GM21717 (cell line): ENCODE results near the gene ARMH1.
A peak's percentile ranks its signal among the peaks of the same experiment; 100 is the strongest.
"Not testable (repeated sequence)": the region's sequence is repeated elsewhere in the genome, so short reads cannot be mapped to it uniquely, and the experiment has no call there.

Experiments used
- ATAC-seq: cut with Tn5 transposase; IDR thresholded peaks from one replicate; pipeline ENCODE4 v1.9.1; 2021; ENCODE audit warnings: mild to moderate bottlenecking, moderate library complexity; ENCODE audit not compliant: unreplicated experiment

The ARMH1 gene

DNA sequence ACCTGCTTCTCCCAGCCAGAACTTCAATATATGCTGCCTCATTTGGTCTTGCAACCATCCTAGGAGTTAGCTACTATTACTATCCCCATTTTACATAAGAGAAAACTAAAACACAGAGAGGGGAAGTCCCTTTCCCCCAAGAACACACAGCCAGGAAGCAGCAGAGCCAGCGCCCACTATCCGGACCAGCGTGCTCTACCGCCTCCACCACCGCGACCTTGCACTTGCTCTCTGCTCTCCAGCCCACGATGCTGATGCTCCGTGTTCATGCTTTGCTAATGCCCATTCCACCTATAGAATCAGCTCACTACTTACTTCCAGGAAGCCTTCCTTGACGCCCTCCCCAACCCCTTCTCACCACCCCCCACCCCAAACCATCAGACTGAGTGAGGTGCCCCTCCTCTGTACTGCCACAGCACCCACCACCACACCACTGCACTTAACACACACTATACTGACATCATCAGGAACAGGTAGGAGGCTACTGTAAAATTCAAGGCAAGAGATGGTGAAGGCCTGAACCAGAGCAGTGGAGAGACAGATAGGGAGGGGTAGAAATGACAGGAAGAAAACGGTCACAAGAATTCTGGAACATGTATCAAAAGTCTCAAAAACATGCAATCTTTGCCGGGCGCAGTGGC is 9.7 kb upstream of the ARMH1 start:
- ATAC-seq: no peak

DNA sequence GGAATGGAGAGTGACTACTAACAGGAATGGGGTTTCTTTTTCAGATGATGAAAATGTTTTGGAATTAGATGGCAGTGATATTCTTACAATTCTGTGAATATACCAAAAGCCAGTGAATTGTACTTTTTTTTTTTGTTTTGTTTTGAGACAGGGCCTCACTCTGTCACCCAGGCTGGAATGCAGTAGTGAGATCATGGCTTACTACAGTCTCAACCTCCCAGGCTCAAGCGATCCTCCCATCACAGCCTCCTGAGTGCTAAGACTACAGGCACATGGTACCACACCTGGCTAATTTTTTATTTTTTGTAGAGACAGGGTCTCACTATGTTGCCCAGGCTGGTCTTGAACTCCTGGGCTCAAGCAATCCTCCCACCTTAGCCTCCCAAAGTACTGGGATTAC is 7.8 kb upstream of the ARMH1 start:
- not testable (repeated sequence) for ATAC-seq

DNA sequence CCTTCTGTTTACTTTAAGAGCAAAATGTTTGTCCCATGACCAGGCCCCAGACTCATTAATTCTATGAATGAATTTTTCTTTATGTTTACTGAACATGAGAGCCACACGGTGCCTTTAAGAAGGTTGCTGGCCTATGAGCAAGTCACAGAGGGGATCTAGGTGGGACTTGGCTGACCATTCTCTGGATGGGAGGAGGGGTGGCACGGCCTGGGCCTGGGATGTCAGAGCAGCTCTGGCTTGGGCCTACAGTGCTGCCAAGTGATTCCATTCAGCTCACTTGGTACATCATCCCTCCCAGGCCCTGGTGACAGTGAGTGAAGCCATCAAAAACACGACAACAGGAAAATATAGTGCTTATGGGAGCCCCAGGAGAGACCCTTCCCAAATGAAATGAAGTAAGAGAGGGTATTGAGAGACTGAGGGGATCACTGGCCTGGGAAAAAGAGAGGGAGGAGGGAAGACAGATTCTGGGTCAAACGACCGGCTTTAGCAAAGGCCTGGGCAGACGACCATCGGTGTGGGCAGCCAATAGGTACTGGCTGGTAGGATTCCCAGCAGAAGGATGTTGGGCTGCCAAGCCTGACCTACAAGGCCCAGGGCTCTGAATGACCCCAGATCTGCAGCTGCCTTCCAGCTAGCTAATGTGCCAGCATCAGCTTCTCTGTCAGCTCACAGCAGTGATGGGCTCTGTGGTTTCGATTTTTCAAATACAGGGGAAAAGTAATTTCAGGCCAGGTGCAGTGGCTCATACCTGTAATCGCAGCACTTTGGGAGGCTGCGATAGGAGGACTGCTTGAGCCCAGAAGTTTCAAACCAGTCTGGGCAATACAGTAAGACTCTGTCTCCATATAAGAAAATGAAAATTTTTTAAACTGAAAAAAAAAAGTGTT is 3.5 kb upstream of the ARMH1 start:
- no peak for ATAC-seq

DNA sequence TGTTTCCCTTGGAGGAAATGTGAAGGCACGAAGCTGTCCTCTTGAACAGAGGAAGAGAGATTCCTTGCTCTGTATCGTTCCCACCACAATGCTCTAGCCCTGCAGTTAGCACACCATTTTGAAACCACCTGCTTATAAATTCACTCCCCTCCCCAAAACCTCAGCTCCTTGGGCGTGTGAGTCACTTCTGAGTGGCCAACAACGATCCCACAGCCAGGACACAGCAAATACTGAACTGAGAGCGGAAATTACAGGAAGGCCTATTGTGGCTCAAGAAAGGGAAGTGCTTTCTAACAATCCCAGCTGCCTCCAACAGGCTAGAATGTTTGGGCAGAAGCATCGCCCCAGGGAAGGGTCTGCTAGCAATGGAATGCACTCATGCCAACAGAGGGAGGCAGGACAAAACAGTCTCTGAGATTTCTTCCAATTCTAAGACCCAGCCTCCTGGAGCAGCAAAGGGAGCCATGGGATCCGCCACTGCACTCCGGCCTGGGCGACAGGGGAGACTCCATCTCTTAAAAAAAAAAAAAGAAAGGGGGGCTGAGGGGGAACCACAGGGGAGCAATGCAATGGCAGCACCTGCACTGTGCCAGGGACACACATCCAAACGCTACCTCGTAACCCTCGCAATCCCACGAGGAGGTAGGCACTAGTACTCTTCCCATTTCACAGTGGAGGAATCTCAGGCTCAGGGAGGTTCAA is 2.1 kb upstream of the ARMH1 start:
- no peak for ATAC-seq

DNA sequence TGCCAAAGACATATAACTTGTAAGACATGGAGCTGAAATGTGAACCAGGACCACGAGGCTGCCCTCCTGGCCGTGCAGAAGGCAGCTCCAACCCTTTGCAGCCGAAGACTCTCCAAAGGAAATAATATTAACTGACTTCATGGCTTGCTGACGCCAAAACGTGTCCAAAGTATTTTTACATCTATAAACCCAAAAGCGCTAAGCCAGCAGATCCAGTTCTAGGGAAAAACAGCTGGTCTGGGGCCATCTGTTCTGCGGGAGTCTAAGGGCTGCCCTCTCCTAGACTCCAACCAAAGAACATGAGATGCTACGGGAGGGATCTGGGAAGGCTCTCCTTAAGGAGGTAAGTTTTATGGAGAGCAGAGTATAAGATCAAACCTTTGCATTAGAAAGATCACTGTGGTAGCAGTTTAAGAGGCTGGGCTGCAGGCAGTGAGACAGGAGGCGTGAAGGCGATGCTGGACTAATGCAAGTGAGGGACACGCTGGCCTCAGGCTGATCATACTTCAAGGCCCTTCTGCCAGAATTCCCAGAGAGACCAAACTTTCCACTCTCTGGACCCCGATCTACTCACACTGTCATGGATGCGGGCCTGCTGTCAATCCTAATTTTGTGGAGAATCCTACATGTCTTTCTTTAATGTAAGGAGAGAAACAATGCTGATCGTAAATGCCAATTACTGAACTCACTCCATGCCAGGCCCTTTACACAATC is 1.4 kb upstream of the ARMH1 start:
- ATAC-seq: no peak

DNA sequence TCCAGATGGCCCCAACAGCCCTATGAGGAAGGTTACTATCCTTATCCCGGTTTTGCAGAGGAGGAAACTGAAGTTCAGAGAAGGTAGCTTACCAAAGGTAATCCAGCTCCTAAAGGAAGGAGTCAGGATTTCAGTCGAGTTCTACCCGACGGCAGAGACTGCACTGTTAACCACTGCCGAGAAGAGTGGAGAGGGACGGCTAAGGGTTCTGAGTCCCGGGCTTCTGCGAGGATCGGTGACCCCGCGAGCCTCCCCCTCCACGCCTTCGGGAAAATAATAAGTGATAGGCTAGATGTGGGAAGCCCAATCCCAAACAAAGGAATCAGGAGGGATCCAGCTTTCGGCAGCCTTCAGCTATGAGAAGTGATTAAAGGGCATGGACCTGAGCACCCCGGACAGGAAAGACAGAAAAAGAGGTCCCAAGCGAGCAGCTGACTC is 820 bp upstream of the ARMH1 start:
- no peak for ATAC-seq

DNA sequence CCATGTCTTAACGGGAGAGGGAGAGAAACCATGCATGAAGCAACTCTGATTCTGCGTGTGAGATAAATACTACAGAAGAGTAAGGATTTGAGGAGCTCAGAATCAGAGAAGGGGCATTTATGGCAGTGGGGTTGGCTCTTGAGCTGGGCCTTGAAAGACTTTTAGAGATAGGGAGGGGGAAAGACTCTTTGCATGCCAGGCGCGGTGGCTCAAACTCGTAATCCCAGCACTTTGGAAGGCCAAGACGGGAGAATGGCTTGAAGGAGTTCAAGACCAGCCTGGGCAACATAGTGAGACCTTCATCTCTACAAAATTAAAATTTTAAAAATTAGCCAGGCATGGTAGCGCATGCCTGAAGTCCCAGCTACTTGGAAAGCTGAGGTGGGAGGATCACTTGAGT is 672 bp downstream of the ARMH1 start:
- no peak for ATAC-seq

DNA sequence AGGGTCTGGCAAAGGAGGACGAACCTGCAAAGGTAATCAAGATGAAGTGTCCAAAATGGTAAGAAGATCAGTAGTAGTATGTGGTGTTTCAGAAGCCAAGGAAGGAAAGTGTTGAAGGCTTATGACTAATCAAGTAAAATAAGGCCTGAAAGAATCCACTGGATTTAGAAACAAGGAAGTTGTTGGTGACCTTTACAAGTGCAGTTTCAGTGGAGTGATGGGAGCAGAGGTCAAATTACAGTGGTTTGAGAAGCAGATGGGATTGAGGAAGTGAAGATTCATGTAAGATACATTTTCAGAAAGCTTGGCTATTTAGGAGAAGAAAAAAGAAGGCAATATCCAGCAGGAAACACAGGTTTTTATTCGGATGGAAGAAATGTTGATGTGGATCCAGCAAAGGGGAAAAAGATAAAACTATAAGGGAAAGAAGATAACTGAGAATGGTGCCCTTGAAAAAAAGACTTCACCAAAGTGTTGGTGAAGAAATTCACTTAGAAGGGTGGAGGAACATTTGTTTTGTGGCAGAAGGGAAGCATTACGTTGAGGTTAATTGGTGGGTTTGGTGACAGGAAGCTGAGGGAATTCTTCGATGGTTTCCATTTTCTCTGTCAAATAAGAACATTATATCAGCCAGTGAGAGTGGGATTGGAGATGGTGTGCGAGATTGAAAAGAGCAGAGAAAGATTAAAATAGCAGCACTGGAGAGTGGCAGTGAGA is 2.1 kb downstream of the ARMH1 start:
- no peak for ATAC-seq

DNA sequence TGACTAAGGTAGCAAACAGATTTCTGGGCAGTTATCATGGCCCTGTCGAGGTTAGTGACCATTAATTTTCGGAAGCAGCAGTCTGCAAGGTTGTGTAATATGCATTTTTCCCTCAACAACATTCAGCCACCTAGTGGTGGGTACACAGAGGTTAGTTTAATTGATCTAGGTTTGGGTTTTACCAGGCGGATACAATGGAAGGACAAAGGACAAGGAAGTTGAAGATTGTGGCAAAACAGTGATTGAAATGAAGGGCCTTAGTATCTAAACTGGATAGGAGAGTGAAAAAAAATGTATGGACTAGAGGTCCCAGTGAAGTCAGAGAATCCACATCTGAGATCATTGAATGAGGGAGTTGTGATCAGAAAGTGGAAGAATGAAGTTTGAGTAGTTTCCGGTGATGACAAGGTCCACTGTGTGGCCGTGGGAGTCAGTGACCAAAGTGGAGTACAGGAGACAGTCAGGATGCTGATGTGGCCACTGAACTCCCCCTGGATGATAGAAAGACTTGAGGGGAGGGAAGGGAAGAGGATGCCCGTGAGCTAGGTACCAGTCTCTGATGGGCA is 2.8 kb downstream of the ARMH1 start:
- no peak for ATAC-seq

DNA sequence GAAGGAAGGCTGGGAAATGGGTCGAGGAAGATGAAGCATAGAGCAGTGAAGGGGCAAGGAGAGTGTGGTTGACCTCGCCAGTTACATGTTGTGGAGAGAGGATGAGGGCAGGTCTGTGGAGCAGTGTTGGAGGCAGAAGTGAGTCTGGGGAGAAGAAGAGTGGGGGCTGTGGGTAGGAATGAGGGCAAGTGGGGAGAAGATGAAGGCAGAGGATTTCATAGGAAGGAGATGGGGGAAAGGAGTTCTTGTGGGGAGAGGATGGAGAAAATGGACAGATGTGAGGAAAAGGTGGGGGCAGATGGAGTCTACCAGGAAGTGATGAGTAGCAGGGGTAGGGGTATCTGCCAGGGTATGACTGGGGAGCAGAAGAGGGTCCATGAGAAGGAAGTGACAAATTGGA is 3.6 kb downstream of the ARMH1 start:
- no peak for ATAC-seq

DNA sequence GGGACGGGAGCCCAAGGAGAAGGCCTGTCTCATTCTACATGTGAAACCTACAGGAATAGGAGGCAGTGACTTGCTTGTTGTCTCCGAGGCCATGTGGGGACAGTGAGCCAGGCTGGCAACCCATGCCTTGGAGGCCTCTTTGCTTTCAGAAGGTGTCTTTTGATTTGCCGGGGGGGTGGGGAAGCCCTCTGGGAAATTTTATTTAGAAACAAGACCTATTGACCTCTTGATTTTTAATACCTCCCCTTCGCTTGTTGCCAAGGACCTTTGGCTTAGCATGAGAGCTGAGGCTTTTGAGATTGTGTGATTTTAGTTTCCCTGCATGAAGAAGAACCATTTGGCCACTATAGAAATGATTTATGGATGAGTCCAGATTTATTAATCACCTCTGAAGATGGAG is 4.1 kb downstream of the ARMH1 start:
- no peak for ATAC-seq

DNA sequence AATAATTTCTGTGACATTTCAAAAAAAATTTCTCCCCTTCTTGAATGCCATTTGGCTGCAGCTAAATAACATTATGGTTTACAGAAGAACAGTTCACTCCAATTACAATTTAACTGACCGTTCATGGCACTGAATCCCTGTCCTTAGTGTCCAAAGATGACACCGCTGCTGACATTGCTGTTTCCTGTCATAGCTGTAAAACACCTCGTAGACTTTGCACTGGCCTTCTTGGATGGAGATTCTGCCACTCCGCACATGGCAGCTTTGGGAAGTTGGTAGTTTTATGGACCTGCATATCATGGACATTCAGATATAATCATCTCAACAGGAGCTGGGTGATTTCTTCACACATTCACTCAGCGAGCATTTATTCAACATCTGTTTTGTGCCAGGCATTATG is 5.0 kb downstream of the ARMH1 start:
- no peak for ATAC-seq

DNA sequence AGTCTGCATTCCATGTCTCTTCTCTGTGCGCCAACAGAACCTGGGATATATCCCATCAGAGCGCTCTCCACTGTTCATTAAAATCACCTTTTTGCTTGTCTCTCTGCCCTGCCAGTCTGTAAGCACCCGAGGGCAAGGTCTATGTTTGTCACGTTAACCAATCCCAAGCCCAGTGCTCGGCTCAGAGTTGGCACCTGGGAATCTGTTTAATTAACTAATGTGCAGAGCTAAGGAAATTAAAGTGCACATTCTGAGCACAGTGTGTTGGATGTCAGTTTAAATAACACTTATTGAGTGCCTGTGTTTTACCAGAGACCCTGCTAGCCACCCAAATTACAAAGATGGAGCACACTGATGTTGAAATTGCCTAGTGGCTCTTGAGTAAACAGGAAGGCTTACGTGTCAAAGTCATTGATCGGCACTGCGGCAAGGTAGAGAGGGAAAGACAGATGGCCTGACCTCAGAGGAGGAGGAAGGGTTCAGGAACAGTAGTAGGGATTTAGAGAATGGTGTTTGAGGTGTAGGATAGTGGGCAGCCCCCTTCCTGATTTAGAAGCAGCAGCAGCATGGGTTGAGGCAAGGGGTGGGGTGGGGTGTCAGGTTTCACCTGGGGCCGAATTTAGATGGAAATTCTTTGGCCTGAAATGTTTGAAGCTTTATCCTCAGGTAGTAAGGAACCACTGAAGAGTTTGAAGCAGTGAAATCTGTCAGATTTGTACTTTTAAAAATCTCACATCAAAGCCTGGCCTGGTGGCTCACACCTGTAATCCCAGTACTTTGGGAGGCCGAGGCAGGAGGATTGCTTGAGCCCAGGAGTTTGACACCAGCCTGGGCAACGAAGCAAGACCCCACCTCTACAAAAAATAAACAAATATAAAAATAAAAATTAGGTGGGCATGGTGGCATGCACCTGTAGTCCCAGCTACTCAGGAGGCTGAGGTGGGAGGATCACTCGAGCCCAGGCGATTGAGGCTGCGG is 7.7 kb downstream of the ARMH1 start:
- no peak for ATAC-seq

DNA sequence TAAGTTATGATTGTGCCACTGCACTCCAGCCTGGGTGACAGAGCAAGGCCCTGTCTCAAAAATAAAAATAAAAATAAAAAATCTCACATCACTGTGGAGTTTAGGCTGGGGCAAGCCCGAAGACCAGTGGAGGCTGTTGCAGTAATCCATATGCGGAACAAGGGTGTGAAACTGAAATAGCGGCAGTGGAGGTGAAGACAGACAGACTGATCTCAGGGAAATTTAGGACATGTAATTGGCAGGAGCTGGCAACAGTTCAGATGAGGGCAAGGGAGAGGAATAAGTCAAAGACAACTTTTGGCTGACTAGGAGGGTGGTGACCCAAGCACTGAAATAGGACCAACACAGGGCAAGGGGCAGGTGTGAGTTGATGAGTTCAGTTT is 8.4 kb downstream of the ARMH1 start:
- no peak for ATAC-seq

DNA sequence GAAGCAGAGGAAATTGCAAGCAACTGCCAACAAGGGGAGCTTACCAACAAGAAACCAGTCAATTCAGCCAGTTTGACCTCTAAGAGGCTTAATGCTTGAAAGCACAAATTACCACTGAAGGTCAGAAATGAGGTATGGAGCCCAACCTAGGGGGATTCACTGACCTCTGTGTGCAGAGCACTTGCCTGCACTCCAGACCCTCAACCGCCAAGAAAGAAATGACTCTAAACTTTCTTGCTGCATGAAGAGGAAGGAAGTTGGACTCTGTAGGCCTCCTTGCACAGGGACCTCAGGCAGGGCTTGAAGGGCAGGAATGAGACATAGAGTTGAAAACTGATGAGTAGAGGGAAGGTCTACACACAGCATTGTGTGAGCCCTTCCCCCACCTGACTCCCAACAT is 10.0 kb downstream of the ARMH1 start:
- ATAC-seq: peak; percentile 53

DNA sequence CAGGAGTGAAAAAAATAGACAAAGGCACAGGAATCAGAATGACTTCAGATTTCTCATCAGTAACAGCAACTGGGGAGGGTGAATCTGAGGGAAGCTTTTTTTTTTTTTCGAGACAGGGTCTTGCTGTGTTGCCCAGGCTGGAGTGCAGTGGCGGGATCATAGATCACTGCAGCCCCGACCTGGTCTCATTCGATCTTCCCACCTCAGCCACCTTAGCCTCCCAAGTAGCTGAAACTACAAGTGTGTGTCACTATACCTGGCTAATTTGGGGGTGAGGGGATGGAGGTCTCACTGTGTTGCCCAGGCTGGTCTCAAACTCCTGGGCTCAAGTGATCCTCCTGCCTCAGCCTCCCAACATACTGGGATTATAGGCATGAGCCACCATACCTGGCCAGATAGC is 10.7 kb downstream of the ARMH1 start:
- ATAC-seq: no peak

DNA sequence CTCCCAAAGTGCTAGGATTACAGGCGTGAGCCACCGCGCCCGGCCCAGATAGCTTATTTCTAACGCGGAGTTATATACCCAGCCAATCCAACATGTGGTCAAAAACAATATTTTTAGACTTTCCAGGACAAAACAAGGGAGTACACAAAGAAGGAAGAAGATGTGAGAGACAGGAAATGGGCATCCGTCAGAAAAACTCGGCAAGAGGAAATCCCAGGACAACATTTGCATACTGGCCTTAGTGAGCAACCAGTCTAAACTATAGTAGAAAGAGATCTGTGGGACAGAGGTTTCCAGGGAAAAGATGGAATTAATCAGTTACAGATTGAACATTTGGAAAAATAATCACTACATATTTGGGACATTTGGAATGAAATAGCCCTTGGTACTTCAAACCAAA is 11.4 kb downstream of the ARMH1 start:
- ATAC-seq: no peak

DNA sequence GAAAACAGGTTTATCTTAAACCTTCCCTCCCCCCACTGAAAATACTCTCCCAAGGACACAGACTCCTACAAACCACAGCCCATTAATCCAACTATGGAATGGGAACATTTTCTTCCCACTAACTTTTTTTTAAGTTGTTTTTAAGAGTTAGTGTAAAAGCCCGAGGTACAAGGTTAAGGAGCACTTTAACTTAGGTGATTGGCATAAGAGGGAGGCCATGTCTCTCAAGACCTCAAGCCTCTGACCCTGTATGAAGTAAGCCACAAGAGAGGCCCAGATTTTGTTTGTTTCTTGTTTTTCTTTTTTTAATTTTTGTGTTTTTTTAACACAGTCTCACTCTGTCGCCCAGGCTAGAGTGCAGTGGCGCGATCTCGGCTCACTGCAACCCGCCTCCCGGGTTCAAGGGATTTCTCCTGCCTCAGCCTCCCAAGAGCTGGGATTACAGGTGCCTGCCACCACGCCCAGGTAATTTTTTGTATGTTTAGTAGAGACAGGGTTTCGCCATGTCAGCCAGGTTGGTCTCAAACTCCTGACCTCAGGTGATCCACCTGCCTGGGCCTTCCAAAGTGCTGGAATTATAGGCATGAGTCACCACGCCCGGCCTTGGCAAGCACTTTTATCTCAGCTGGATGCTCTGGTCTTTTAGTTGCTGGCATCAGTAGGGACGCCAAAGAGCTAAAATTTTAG is 14.4 kb downstream of the ARMH1 start:
- ATAC-seq: no peak

DNA sequence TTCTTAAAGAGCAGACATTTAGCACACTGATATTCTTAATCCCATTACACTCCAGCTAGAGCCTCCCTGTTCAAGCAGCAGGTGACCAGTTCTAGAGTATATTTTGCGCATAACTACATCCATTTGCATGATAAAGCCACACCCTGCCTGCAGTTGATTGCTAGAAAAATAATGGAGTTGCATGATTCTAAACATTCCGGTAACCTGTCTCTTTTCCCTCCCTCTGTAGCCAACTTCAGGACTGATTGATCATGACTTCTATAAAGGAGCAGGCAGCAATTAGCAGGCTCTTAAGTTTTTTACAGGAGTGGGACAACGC is 14.9 kb downstream of the ARMH1 start:
- ATAC-seq: no peak
